ENCODE data around the gene TTC12.

Gene TTC12

DNA sequence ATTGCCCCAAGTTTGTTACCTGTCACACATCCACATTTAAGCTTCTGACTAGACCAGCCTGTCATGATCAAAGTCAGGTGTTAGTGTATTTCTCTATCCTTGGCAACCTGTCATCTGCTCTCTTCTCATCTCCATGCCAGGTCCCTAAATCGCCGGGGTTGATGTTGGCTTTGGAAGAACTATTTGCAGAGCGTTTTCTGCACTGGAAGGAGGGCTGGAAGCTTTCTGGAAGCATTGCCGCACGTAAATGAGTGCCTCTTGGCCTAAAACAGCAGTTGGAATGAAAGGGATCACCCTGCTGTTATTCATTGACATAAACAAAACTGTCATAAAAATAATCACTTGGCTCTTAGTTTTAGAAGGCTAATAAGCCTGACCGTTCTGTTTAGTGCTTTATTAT lies 1.4 kb downstream of the TTC12 start:
- in situ Hi-C loops (cut with MboI; ENCODE audit: low pct_unique_long_range_greater_than_20kb, low sequenced_read_pairs): no loop called here
- DNase-seq: no peak

DNA sequence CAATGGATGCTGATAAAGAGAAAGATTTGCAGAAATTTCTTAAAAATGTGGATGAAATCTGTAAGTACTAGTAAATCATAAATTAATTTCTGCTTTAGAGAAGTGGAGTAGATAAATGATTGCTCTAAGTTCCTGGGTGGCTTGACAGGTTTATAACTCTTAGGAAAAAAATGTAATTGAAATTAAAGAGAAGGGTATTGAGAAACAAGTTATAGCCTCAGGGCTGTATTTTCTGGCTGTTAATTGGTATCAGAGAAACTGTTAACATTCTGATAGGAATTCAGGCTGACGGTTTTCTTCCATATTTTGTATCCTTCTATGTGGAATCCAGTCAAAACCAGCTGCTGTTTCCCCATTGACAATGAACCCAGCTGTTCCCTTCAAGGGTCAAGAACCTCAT lies 1.9 kb downstream of the TTC12 start:
- in situ Hi-C loops (cut with MboI; ENCODE audit: low pct_unique_long_range_greater_than_20kb, low sequenced_read_pairs): no loop called here
- DNase-seq: no peak

DNA sequence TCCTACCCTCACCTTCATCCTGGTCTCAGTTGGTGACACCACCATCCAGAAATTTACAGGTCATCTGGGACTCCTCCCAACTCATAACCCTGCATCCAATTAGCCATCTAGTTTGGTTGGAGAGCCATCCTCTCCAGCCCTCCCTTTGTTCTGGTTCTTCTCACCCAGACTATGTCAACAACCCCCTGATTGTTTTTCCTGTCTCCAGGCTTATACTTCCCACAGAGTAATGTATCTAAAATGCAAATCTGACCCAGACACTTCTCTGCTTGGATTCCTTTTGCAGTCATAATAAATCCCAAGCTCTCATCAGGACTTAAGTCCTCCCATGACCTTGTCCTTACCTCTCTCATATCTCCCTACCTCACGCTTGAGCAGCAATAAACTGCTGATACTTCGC lies 3.0 kb downstream of the TTC12 start:
- in situ Hi-C loops (cut with MboI; ENCODE audit: low pct_unique_long_range_greater_than_20kb, low sequenced_read_pairs): no loop called here
- DNase-seq: no peak

DNA sequence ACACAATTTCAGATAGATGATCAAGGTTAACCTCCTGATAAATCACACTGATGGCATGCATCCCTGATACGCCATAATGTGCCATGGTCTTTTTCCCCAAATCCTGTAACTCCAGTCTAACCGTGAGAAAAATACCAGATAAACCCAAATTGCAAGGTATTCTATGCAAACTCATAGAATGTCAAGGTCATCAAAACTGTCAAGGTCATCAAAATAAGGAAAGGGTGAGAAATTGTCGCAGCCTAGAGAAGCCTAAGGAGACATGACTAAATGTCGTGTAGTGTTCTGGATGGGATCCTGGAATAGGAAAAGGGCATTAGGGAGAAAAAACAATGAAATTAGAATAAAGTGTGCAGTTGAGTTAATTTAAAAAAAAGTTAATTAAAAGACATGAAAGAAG lies 4.7 kb downstream of the TTC12 start:
- in situ Hi-C loops (cut with MboI; ENCODE audit: low pct_unique_long_range_greater_than_20kb, low sequenced_read_pairs): no loop called here
- DNase-seq: no peak

DNA sequence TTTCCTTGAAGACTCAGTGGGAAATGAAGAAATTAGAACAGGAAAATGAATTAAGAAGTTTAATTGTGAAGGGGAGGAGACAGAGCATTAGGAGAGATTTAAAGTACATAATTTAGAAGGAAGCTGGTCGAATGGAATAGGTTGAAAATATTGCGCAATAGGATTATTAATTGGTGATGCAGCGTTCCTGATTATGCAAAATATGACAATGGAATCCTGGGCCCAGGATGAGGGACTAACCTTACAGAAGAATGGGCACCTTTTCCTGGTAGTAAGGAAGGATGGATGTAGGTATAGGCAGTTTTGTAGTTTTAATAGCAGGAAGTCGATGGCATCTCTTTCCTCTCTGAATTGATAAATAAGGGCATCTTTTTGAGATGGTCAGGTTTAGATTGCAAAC lies 7.8 kb downstream of the TTC12 start:
- DNase-seq: no peak
- in situ Hi-C loops (cut with MboI; ENCODE audit: low pct_unique_long_range_greater_than_20kb, low sequenced_read_pairs): no loop called here

DNA sequence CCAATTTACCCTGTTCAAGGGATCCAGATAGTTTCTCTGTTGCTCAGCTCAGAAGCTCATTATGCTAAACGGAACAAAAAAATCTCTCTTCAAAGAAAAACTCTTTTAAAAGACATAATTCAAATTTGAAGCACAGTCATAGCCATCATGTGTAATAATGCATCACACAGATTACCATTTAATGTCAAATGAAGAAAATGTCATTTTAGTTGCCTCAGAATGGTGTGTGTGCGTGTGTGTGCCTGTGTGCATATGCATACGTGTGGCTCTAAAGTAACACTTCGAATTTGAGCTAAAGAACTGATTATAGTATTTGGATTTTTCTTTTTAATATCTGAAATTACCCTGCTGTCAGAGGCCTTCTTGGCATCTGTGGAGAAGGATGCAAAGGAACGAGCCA lies 9.9 kb downstream of the TTC12 start:
- DNase-seq: no peak
- in situ Hi-C loops (cut with MboI; ENCODE audit: low pct_unique_long_range_greater_than_20kb, low sequenced_read_pairs): no loop called here

DNA sequence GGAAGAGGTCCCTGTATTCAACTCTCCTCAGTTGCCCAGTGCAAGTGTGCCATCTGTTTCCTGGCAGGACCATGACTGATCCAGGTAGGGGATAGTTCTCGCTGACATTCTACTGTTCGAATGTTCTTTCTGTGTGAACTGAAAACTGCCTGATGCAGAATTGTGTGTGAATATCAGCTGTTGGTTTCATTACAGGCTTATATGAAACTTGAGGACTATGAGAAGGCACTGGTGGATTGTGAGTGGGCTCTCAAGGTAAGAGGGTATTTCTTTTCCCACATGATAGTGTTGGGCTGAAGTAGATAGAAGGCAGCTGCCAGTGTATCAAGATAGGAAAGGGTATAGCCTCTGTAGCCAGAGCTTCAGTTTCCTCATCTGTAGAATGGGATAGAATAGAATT lies 15.3 kb downstream of the TTC12 start:
- in situ Hi-C loops (cut with MboI; ENCODE audit: low pct_unique_long_range_greater_than_20kb, low sequenced_read_pairs): no loop called here

DNA sequence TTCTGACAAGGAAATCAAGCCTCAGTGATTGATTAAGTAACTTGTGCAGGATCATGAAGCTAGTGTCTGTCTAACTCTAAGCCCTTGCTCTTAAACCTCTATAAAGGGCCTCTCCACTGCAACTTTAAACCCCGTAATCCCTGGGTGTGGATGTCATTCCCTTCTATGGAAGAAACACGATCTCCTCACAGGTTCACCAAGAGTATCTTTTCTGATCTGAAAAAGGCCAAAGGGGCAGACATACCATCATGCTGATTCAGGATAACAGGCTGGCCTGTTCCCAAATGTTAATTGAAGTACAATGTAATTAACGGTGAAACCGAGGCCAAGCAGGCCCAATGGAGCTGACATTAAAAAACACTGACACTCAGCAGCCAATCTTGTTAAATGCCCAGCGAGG lies 17.1 kb downstream of the TTC12 start:
- DNase-seq: no peak
- in situ Hi-C loops (cut with MboI; ENCODE audit: low pct_unique_long_range_greater_than_20kb, low sequenced_read_pairs): no loop called here

More for the DNA sequence above, 15.3 kb downstream of the TTC12 start:
- DNase-seq: no peak

DNA sequence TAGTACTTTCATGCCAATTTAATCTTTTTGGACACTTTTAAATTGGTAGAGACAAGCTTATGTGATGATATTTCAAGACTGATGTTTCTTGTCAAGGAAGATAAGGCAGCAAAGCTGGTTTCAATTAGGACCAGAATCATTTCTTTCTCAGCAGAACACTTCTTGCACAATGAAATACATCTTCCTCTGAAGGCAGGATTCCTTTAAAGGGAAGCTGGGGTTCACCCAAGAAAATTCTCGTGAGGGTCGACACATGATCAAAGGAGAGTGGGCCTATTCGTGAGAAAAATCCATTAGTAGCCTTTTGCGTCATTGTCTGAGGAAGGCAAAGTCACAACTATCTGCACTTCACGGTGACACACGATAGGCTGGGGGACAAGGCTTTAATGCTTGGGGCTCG lies 17.6 kb downstream of the TTC12 start:
- in situ Hi-C loops (cut with MboI; ENCODE audit: low pct_unique_long_range_greater_than_20kb, low sequenced_read_pairs): no loop called here
- DNase-seq: no peak

DNA sequence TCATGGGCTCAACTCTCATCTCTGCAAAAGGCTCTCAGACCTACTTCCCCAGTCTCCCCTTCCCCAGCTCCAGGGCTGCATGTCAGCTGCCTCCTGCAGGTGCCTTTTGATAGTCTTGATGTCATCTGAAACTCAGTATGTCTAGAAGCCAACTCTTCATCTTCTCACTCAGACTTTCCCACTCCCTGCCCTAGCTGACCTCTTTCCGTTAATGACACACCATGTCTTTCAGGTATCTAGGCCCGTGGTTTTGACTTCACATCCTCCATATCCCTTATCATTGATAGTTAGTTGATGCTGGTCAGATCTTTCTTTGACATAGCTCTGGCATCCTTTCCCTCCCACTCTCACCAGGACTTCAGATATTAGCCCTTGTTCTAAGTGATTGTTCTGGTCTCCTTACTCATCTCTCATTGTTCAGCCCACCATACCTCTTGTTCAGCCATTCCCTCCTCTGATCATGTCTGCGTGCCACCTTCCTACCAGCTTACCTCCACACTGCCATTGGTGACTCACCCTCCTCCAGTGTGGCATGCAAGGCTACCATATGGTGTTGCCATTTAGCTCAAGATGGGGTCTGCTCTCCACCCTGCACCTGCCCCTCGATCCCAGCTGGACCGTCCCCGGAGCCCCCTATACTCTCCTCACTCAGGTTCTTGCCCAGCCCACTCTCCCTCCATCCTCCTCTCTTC lies 18.4 kb downstream of the TTC12 start:
- DNase-seq: no peak
- in situ Hi-C loops (cut with MboI; ENCODE audit: low pct_unique_long_range_greater_than_20kb, low sequenced_read_pairs): no loop called here

DNA sequence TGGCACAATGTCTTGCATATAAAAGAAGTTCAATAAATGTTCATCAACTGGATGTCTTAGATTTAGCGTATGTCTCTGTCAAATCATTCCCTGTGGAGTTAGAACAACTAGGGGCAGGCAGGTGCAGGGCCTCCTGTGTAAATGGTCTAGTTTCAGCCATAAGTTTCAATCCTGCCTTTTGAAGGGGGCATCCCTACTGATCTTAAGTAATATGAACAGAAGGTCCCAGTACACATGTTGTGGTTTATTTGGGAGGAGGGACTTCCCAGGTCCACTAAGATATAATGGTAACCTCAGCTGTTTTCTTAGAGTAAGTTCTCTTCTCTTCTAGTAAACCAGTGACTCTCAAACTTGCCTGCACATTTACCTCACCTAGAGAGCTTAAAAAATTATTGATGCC lies 19.8 kb downstream of the TTC12 start:
- in situ Hi-C loops (cut with MboI; ENCODE audit: low pct_unique_long_range_greater_than_20kb, low sequenced_read_pairs): no loop called here
- DNase-seq: no peak

DNA sequence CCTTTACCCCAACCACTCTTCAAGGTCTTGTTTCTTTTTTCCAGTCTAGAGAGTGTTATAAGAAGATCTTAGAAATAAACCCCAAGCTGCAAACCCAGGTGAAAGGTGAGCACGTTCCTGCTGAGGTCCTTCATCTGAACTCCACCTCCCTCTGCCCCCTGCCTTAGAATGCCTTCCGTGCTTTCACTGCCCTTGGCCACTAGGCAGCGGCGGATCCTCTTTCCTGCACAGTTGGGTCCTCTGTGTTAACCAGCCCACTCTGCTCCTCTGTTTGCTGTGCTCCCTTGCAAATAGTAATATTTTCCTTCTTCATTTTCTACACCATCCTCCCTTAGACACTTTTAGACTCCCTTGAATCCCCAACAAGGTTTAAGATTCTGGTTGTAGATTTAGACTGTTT lies 24.3 kb downstream of the TTC12 start:
- DNase-seq: no peak

DNA sequence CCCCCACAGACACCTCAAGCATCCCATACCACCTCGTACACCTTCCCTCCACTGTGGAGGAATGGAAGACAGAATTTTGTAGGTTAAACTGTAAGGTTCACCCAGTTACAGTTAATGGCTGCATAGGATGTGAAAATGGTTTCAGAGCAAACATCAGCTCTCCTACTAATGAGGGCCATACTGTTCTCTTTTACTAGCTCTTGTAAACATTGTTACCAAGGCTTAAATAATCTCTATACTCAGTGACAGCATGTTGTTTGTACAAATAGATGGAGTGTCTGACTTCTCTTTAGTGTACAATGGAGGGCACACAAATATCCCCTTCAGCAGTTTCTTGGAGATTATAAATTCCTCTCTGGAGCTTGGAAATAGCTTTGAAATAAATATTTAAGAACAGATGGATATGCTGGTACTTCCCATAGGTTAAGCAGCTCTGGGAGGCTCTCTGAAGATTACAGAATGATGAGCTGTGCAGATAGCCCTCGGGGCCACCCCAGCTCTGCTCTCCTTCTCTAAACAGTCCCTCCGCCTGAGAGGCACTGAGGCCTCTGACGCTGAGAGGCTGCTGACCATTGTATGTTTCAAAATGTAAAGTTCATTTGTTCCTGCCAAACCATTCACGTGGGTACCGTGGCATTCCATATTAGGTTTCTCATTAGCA lies 25.7 kb downstream of the TTC12 start:
- in situ Hi-C loops (cut with MboI; ENCODE audit: low pct_unique_long_range_greater_than_20kb, low sequenced_read_pairs): no loop called here
- no peak for DNase-seq

More for the DNA sequence above, 24.3 kb downstream of the TTC12 start:
- in situ Hi-C loops (cut with MboI; ENCODE audit: low pct_unique_long_range_greater_than_20kb, low sequenced_read_pairs): no loop called here

DNA sequence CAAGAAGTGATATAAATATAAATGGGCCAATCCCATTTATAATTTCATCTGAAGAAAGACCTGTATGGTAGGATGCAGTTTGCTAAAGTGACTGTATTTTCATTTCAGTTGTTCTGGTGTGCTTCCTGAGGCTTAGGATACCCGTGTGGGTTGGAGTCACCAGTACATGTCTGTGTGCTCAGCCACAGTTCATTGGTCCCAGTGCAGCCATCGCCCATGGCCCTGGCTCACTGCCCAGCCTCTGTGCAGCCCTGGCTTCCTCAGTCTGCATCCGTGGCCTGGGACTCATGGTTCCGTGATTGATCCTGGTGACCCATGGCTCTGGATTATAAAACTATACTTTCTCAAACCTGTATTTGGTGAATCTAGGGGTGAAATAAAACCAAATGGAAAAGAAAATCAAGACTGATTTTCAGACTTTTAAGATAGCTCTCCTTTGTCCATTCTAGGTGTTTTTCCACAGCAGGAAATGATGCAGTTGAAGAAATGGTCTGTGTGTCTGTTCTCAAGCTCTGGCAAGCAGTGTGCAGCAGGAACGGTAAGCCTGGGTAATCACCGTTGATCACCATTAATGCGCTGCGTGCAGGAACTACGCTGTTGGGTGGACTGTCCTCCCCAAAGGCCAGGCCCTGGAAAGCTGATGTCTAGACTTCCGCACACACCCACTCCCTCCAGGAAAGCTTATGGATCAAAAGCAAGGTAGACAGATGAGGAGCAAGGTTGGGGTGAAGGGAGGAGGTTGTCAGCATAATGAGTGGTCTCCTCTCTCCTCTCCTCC lies 27.2 kb downstream of the TTC12 start:
- in situ Hi-C loops (cut with MboI; ENCODE audit: low pct_unique_long_range_greater_than_20kb, low sequenced_read_pairs): no loop called here
- no peak for DNase-seq

DNA sequence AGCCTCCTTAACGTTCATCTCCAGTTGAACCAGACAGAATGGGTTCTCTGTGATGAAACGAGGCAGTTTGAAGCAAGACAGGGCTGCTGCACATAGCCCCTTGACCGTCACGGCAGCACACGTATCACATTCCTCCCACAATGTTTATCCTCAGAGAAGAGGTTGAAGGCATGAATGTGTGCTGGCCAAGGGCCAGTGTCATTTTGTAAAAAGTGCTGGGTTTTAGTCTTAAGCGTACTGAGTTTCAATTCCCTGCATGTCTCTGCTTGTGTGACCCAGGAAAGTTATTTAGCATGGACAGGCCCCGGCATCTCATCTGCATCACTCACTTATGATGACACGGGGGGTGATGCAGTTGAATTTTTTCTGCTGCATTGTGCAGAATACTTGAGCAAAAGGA lies 31.6 kb downstream of the TTC12 start:
- no peak for DNase-seq
- in situ Hi-C loops (cut with MboI; ENCODE audit: low pct_unique_long_range_greater_than_20kb, low sequenced_read_pairs): no loop called here

DNA sequence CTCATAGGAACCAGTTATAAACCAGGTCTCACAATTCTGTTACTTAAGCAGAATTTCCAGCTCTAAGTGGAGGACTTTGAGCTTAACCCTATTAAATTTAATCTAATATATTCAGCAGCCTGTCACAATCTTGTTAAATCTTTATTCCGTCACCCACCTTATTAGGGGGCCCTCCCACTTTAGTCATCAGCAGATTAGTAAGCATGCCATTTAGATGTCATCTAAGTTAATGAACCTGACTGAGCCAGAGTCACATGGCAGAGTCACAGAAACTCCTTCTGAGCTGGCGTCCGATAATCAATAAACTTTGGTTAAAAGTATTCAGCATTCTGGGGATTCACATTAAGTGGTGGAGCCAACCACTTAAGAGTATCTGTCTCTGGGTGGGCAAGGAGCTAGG lies 35.1 kb downstream of the TTC12 start:
- in situ Hi-C loops (cut with MboI; ENCODE audit: low pct_unique_long_range_greater_than_20kb, low sequenced_read_pairs): no loop called here
- no peak for DNase-seq

DNA sequence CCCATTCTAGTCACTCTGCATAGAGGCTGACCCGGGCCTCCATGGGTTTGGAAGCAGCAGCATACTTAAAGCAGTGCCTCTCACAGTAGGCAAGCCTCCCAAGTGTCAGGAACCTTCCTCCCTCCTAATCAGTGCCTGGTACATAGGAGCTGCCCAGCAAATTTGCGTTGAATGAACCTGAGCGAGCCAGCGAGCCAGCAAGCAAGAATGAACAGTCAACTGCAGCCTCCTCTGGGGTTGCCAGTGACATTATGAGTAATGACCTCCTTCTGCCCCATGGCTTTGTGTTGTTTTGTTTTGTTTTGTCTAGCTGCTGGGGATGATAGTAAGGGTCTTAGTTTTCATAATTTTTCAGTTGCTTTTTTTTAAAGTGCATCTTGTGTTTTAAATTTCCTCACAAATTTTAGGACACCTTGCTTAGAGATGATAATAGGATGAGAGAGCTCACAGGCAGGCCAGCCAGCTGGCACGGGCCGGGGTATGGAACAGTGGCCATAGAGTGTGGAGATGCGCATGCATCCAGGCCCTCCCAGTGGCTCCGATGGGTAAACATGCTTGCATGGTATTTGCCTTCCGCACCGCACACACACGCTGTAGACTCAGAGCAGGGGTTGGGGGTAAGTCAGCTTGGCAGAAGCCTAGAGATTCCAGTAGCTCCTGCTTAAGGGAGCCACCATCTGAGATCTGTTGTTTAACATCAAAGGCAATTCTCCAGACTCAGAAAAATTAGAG lies 36.1 kb downstream of the TTC12 start:
- in situ Hi-C loops (cut with MboI; ENCODE audit: low pct_unique_long_range_greater_than_20kb, low sequenced_read_pairs): no loop called here
- DNase-seq: no peak

DNA sequence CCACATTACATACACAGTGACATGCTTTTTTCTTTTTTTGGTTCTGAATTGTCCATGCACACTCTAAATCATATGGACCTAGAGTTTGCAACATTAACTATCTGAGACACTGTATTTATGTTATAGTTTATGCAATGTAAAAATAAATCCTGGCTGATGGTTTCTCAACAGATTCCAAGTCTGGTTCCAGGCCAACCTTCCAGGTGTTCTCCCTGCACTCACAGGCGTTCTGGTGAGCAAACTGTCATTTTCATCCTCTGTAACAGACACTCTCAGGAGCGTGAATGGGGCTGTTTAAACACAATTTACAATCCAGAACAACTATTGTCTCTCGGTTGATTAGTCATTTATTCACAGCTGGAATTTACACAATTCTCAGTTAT lies 36.7 kb downstream of the TTC12 start:
- no peak for DNase-seq
- in situ Hi-C loops (cut with MboI; ENCODE audit: low pct_unique_long_range_greater_than_20kb, low sequenced_read_pairs): no loop called here

DNA sequence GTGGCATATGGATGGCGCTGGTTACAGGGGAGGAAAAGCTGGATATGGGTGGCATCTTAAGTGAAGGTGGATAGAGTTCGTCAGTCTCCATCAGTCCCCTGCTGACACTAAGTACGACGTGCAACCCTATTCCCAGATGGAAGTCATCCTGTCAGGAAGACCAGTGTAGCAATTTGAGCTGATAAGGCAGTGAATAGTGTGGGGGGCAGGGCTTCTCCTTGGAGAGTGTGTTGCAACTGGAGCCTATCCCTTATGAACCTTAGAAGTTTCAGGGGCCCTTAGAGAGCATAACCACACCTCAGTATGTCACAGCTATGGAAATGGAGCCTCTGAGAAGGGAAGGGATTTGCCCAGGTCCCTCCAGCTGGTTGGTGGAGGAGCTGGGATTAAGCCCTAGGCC lies 37.1 kb downstream of the TTC12 start:
- in situ Hi-C loops (cut with MboI; ENCODE audit: low pct_unique_long_range_greater_than_20kb, low sequenced_read_pairs): no loop called here
- no peak for DNase-seq

DNA sequence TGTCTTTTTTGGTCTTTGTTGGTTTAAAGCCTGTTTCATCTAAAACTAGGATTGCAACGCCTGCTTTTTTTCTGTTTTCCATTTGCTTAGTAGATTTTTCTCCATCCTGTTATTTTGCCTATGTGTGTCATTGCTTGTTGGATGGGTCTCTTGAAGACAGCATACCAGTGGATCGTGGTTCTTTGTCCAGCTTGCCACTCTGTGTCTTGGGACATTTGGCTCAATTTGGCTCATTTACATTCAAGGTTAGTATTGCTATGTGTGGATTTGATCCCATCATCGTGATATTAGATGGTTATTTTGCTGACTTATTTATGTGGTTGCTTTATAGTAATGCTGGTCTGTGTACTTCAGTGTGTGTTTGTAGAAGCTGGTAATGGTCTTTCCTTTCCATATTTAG lies 41.8 kb downstream of the TTC12 start:
- in situ Hi-C loops (cut with MboI; ENCODE audit: low pct_unique_long_range_greater_than_20kb, low sequenced_read_pairs): no loop called here
- no peak for DNase-seq
